ENCODE measurements around the gene HIVEP3.

DNA sequence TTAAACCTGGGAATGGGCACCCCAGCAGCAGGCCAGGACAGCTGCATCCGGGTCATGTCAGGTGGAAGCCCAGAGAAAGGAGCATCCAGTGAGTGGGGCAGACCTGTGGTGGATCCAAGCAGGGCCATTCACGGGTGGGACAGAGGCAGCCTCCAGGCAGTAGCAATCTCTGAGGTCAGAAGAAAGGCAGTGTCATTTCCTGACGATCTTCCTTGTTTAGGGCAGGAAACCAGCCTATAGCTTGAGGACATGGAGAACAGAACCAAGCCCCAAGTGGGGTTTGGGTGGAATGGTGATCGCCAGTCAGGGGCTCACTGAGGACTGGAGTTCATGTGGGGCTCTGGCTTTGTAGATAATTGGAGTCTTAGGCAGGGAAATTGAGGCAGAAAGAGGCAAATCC, 209.4 kb downstream of the HIVEP3 start:
- TF ChIP-seq YY1 (IDR thresholded peaks at IDR 0.05; ENCODE audit: insufficient read depth, insufficient read length) (no peak), SUZ12 (IDR thresholded peaks at IDR 0.05; ENCODE audit: extremely low read depth, insufficient read depth, insufficient read length) (no peak), ZNF274 (IDR thresholded peaks at IDR 0.05; ENCODE audit: low read depth, low read length) (no peak)
